Ishikawa (cell line): ENCODE results near the gene F3.
A peak's percentile ranks its signal among the peaks of the same experiment; 100 is the strongest.

Experiments
- CEBPB ChIP-seq: IDR thresholded peaks from 2 replicates; pipeline ENCODE4 v1.6.1; 2012
- CREB1 ChIP-seq: IDR thresholded peaks from 2 replicates; pipeline ENCODE4 v1.6.1; 2012; ENCODE audit warnings: low read depth
- EP300 ChIP-seq: IDR thresholded peaks from 2 replicates; pipeline ENCODE4 v1.6.1; 2012; ENCODE audit warnings: borderline replicate concordance
- RAD21 ChIP-seq: IDR thresholded peaks from 2 replicates; pipeline ENCODE4 v1.6.1; 2012; ENCODE audit warnings: low read depth
- REST ChIP-seq: IDR thresholded peaks from 2 replicates; pipeline ENCODE4 v1.6.1; 2012; ENCODE audit warnings: low read depth, mild to moderate bottlenecking
- TCF12 ChIP-seq: IDR thresholded peaks from 2 replicates; pipeline ENCODE4 v1.6.1; 2012; ENCODE audit warnings: low read depth
- USF1 ChIP-seq: IDR thresholded peaks from 2 replicates; pipeline ENCODE4 v1.6.1; 2012
- YY1 ChIP-seq: IDR thresholded peaks from 2 replicates; pipeline ENCODE4 v1.6.1; 2012; ENCODE audit warnings: low read depth
- ZBTB7A ChIP-seq: IDR thresholded peaks from 2 replicates; pipeline ENCODE4 v1.6.1; 2012; ENCODE audit warnings: low read depth

DNA sequence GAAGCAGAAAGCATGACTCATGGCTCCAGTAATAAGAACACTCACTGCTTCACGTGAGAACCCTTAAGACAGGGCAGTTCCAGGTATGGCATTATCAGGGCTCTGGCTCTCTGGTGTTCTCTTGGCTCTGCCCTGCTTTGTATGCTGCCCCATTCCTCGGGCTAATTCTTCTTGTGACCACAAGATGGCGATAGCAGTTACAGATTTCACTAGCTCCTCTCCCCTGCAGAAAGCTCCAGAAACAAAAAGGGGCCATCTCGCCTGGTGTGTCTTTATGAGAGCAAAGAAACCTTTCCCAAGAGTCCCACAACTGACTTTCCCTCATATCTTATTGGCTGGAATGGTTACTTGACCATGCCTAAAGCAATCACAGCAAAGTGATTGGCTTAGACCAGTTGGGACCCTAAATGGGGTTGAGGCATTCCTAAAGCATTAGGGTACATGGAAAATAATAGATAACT lies 60.1 kb downstream of the F3 start:
- TF ChIP-seq EP300 = no peak
- TF ChIP-seq CEBPB = no peak
- TF ChIP-seq YY1 = no peak
- peak; percentile 63 for TF ChIP-seq RAD21
- TF ChIP-seq CREB1 = no peak
- no peak for TF ChIP-seq TCF12
- no peak for TF ChIP-seq REST
- TF ChIP-seq USF1 = no peak
- TF ChIP-seq ZBTB7A = no peak
